GM10248 (cell line): ENCODE data around the gene LOXL4.

Experiments
- CTCF ChIA-PET: fragments of 300-600 bp; sonication (Branson Sonifier 250); formaldehyde crosslinking; extraction: SDS; loops from one replicate; lab custom pipeline; 2021; ENCODE audit warnings: antibody characterized with exemption; lab: Yijun Ruan, JAX
- POLR2A ChIA-PET: fragments of 350-650 bp; sonication (Branson Sonifier 250); formaldehyde crosslinking; extraction: SDS; loops from one replicate; lab custom pipeline; 2020; ENCODE audit warnings: antibody characterized with exemption; lab: Yijun Ruan, JAX
- DNase-seq: peaks from one replicate; pipeline ENCODE4 v3.0.0; 2012; ENCODE audit errors: extremely low spot score
- TF ChIP-seq, protein P1 (sequence below): IDR thresholded peaks from 2 replicates; pipeline ENCODE4 v1.5.1; 2012; ENCODE audit warnings: mild to moderate bottlenecking, low read depth; ENCODE audit errors: extremely low read depth, missing control alignments, control extremely low read depth

Gene LOXL4

DNA sequence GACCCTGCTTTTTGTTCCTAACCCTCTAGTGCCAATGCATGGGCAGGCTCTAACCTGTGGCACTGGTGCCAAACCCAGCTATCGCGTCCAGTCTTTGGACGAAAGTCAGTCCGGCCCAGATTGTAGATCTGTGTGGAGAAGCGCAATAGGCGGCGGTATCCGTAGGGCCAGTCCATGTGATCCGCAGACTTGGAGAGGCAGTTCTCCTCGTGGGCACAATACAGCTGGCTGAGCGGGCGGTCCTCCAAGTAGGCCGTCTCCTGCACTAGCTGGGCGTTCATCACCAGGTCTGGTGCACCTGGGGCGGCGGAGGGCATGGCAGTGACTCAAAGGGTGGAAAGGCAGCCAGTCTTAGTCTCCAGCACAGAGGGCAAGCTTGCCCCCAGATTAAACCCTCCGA lies 14.5 kb downstream of the LOXL4 start:
- CTCF ChIA-PET, result interaction anchor here (1.6 kb wide), 1 partner anchor 13 kb away, joined by 3 read pairs; no protein-coding TSS in a partner anchor
- no peak for DNase-seq
- POLR2A ChIA-PET, result no interaction called here

DNA sequence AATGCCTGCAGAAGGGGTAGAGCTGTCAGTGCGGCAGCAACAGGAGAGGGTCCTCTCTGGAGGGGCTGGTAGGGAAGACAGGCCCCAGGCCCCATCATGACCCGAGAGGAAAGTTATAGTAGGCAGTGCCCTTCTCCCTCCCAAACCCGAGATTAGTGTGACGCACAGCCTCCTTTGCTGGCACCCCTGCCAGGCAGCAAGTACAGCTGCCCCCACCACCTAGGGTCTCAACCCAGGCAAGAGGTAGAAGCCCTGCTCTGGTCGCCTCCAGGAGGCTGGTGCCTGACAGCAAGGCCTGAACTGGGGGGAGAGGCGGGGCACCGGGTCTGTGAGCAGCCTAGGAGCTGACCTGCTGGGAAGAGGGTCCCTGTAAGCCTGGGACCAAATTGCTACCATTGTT lies 15.5 kb downstream of the LOXL4 start:
- no peak for DNase-seq
- TF ChIP-seq, protein P1, sequence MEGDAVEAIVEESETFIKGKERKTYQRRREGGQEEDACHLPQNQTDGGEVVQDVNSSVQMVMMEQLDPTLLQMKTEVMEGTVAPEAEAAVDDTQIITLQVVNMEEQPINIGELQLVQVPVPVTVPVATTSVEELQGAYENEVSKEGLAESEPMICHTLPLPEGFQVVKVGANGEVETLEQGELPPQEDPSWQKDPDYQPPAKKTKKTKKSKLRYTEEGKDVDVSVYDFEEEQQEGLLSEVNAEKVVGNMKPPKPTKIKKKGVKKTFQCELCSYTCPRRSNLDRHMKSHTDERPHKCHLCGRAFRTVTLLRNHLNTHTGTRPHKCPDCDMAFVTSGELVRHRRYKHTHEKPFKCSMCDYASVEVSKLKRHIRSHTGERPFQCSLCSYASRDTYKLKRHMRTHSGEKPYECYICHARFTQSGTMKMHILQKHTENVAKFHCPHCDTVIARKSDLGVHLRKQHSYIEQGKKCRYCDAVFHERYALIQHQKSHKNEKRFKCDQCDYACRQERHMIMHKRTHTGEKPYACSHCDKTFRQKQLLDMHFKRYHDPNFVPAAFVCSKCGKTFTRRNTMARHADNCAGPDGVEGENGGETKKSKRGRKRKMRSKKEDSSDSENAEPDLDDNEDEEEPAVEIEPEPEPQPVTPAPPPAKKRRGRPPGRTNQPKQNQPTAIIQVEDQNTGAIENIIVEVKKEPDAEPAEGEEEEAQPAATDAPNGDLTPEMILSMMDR, result no peak
- CTCF ChIA-PET, result interaction anchor here (1.6 kb wide), 1 partner anchor 12 kb away, joined by 3 read pairs; no protein-coding TSS in a partner anchor
- POLR2A ChIA-PET, result no interaction called here

More for the DNA sequence above, 14.5 kb downstream of the LOXL4 start:
- TF ChIP-seq, protein P1, result no peak

DNA sequence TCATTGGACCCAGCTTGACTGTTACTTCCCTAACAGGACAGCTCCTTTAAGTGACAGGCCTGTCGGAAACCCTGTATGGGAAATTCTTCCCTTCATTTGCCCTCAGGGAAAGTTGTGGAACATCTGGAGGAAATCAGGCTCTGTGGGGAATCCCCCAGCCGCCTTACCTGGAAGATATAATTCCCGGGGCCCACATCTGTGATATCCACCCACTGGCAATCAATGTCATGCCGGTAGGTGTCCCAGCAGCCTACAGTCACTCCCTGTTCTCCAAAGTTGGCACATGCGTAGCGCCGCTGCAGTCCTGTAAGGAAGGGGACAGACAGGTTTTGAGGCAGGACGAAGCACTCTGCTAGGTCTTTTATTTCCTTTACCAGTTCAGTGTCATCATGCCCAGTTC lies 16.6 kb downstream of the LOXL4 start:
- ChIA-PET POLR2A (no interaction called here), CTCF (no interaction called here)
- DNase-seq, result no peak
- TF ChIP-seq, protein P1, result no peak

DNA sequence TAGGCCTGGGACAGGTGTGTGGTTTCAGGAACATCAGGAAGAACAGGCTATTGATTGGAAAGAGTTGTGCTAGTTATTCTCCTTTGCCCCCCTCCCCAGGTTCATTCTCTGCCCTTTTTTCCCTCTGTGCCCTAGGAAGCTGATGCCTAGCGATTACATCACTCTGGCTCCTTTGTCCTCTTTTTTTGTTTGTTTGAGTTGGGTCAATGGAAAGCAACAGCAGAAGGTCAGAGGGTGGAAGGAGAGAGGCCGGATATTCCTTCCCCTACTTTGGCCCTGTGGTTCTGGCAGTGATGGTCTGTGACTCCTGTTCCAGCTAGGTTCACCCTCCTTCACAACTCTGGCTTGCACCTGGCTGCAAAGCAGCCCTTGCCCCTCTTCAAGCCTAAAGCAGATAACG lies 18.9 kb downstream of the LOXL4 start:
- ChIA-PET CTCF (interaction anchor here (1.0 to 1.1 kb wide), 2 partner anchors 11 to 79 kb away, joined by 3 to 5 read pairs; no protein-coding TSS in a partner anchor), POLR2A (no interaction called here)
- TF ChIP-seq, protein P1, result no peak
- DNase-seq, result no peak

DNA sequence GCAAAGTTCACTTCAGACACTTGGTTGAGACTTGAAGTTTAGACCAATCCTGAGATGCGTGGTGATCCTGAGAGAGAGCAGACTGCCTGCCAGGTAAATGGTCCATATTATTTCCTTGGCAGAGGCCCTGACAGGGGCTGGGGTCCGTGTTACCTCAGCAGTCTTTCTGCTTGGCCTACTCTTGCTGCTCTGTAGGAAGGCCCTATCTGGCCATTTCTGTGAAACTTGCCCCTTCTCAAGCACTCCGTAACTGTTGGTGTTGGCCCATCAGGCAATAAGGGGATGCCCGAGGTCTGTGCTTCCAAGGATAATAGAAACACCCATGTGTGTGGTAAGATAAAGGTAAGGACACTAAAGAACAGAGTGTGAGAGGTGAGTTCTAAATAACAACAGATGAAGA lies 20.0 kb downstream of the LOXL4 start:
- no peak for DNase-seq
- TF ChIP-seq, protein P1, result no peak
- CTCF ChIA-PET, result interaction anchor here (1.0 to 1.1 kb wide), 2 partner anchors 10 to 78 kb away, joined by 3 to 5 read pairs; no protein-coding TSS in a partner anchor
- POLR2A ChIA-PET, result no interaction called here

DNA sequence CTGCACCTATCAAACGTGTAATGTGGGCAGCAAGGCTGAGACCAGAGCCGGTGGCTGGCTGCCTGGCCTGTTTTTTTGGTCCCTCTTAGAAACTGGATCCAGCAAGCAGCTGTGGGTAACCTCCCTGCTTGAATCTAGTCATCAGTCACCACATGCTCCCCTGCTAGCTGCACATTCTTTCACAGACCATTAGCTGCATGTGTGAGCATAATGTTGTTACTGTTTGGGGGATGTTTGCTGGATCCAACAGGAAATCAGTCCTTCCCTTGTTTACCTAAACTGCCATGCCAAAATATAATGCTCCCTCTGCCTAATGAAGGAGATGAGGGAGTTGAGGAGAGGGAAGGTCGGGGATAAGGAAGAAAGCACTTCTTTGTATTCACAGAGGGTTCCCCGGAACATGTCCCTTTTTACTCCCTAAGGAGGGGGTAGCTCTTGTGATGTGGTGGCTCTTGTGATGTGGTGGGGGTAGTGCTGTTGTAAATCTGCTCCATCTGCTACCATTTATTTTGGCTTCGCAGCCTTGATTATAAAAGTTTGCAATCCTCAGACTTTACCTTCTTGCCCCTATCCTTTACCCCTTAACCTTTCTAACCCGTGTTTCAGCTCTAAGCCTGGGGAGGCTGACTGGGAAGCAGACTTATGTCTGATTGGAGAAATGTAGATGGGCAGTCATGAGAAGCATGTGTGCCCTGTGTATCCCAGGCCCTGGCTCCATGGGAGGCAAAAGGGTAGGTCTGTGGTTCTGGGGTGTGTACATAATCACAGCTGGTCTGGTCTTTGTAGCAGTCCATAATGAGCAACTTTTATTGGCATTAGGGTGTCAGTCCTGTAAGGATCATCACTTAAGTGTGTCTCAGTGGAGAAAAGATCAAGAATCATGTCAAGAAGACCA lies 20.8 kb downstream of the LOXL4 start:
- ChIA-PET CTCF (interaction anchor here (1.2 to 2.3 kb wide), 2 partner anchors 77 to 1090 kb away, joined by 3 to 8 read pairs; no protein-coding TSS in a partner anchor), POLR2A (no interaction called here)
- TF ChIP-seq, protein P1, result no peak
- no peak for DNase-seq
